WTC11 (cell line): ENCODE data around the gene ATL1. TPM values are rescaled to one million over a fixed set of nuclear protein-coding genes. Genes with fewer than 3 reads are reported as not detected.

Experiments used
- ATF1 ChIP-seq: sonication (generic); formaldehyde crosslinking; IDR thresholded peaks from 2 replicates; pipeline ENCODE4 v1.8.1; 2023; ENCODE audit warnings: mild to moderate bottlenecking, moderate library complexity, missing genetic modification reagents
- E2F4 ChIP-seq: sonication (generic); formaldehyde crosslinking; IDR thresholded peaks from 2 replicates; pipeline ENCODE4 v1.8.1; 2022; ENCODE audit warnings: low read depth, mild to moderate bottlenecking, moderate library complexity, missing genetic modification reagents, borderline replicate concordance
- EMX1 ChIP-seq: fragments of 250-450 bp; sonication (Bioruptor Pico); IDR thresholded peaks from 2 replicates; pipeline ENCODE4 v1.8.0; 2021; ENCODE audit warnings: mild to moderate bottlenecking
- FOXP1 ChIP-seq: sonication (generic); formaldehyde crosslinking; IDR thresholded peaks from 2 replicates; pipeline ENCODE4 v1.8.0; 2022; ENCODE audit warnings: missing genetic modification reagents, mild to moderate bottlenecking, moderate library complexity, borderline replicate concordance
- FOXP4 ChIP-seq: sonication (generic); formaldehyde crosslinking; IDR thresholded peaks from 2 replicates; pipeline ENCODE4 v1.8.0; 2022; ENCODE audit warnings: mild to moderate bottlenecking, missing genetic modification reagents
- HMGA2 ChIP-seq: fragments of 250-450 bp; sonication (Bioruptor Pico); IDR thresholded peaks from 2 replicates; pipeline ENCODE4 v1.4.0; 2021; ENCODE audit warnings: mild to moderate bottlenecking, moderate library complexity
- HMGXB4 ChIP-seq: sonication (generic); formaldehyde crosslinking; IDR thresholded peaks from 2 replicates; pipeline ENCODE4 v1.8.1; 2023; ENCODE audit warnings: mild to moderate bottlenecking, moderate library complexity, missing genetic modification reagents
- IRF2 ChIP-seq: sonication (generic); formaldehyde crosslinking; IDR thresholded peaks from 2 replicates; pipeline ENCODE4 v1.8.0; 2022; ENCODE audit warnings: low read depth, missing genetic modification reagents, borderline replicate concordance
- MAX ChIP-seq: sonication (generic); formaldehyde crosslinking; IDR thresholded peaks from 2 replicates; pipeline ENCODE4 v1.8.0; 2022; ENCODE audit warnings: mild to moderate bottlenecking, missing genetic modification reagents
- MLX ChIP-seq: sonication (generic); formaldehyde crosslinking; IDR thresholded peaks from 2 replicates; pipeline ENCODE4 v1.8.1; 2023; ENCODE audit warnings: mild to moderate bottlenecking, missing genetic modification reagents, moderate library complexity
- MXD4 ChIP-seq: fragments of 250-450 bp; sonication (Bioruptor Pico); IDR thresholded peaks from 2 replicates; pipeline ENCODE4 v1.8.0; 2021; ENCODE audit warnings: mild to moderate bottlenecking, moderate library complexity, borderline replicate concordance
- NFATC4 ChIP-seq: fragments of 250-450 bp; sonication (Bioruptor Pico); IDR thresholded peaks from 2 replicates; pipeline ENCODE4 v1.9.0; 2021; ENCODE audit warnings: mild to moderate bottlenecking
- NFE2L1 ChIP-seq: sonication (generic); formaldehyde crosslinking; IDR thresholded peaks from 2 replicates; pipeline ENCODE4 v1.8.1; 2023; ENCODE audit warnings: missing genetic modification reagents
- NFYB ChIP-seq: sonication (generic); formaldehyde crosslinking; conservative IDR thresholded peaks from 2 replicates; pipeline ENCODE4 v1.8.0; 2022; ENCODE audit warnings: low read depth, missing genetic modification reagents
- NR1H2 ChIP-seq: sonication (generic); formaldehyde crosslinking; IDR thresholded peaks from 2 replicates; pipeline ENCODE4 v1.9.0; 2021; ENCODE audit warnings: mild to moderate bottlenecking, moderate library complexity, missing genetic modification reagents
- NR2C2 ChIP-seq: sonication (generic); formaldehyde crosslinking; IDR thresholded peaks from 2 replicates; pipeline ENCODE4 v1.8.0; 2022; ENCODE audit warnings: mild to moderate bottlenecking, missing genetic modification reagents
- NR3C1 ChIP-seq: sonication (generic); formaldehyde crosslinking; conservative IDR thresholded peaks from 2 replicates; pipeline ENCODE4 v1.8.1; 2023; ENCODE audit warnings: low read depth, mild to moderate bottlenecking, missing genetic modification reagents
- PRDM15 ChIP-seq: sonication (generic); formaldehyde crosslinking; IDR thresholded peaks from 2 replicates; pipeline ENCODE4 v1.8.0; 2022; ENCODE audit warnings: missing genetic modification reagents
- PREB ChIP-seq: sonication (generic); formaldehyde crosslinking; IDR thresholded peaks from 2 replicates; pipeline ENCODE4 v1.8.1; 2022; ENCODE audit warnings: mild to moderate bottlenecking, missing genetic modification reagents, moderate library complexity, borderline replicate concordance
- TEAD4 ChIP-seq: sonication (generic); formaldehyde crosslinking; IDR thresholded peaks from 2 replicates; pipeline ENCODE4 v1.8.0; 2022; ENCODE audit warnings: mild to moderate bottlenecking, missing genetic modification reagents
- USF1 ChIP-seq: sonication (generic); formaldehyde crosslinking; IDR thresholded peaks from 2 replicates; pipeline ENCODE4 v1.8.0; 2022; ENCODE audit warnings: mild to moderate bottlenecking, missing genetic modification reagents
- USF2 ChIP-seq: sonication (generic); formaldehyde crosslinking; IDR thresholded peaks from 2 replicates; pipeline ENCODE4 v1.8.1; 2023; ENCODE audit warnings: mild to moderate bottlenecking, missing genetic modification reagents, moderate library complexity
- ZNF138 ChIP-seq: sonication (generic); formaldehyde crosslinking; conservative IDR thresholded peaks from 2 replicates; pipeline ENCODE4 v1.8.1; 2022; ENCODE audit warnings: mild to moderate bottlenecking, moderate library complexity, missing genetic modification reagents
- ZNF671 ChIP-seq: fragments of 250-450 bp; sonication (Bioruptor Pico); IDR thresholded peaks from 2 replicates; pipeline ENCODE4 v1.8.0; 2021; ENCODE audit warnings: mild to moderate bottlenecking
- total RNA-seq: library from RNA; stranded (reverse); gene quantifications from 3 replicates; pipeline ENCODE4 v1.2.3, GENCODE V29; 2021

The ATL1 gene
- total RNA-seq, 1 experiment from 2014 or later: 3.7 TPM

- peak; percentile 24; the same call in 1 of the 2 replicates for TF ChIP-seq USF2 (CRISPR knock-in tag)
- TF ChIP-seq NR3C1 (CRISPR knock-in tag): 0 out of 2 replicates have a peak, but pooled peaks have one; percentile 72
- peak; percentile 79 for TF ChIP-seq FOXP1 (CRISPR knock-in tag)
- no peak for TF ChIP-seq MXD4 (CRISPR knock-in tag)
- TF ChIP-seq NR1H2 (CRISPR knock-in tag): no peak
- TF ChIP-seq ZNF671: peak; percentile 82
- TF ChIP-seq NFYB (CRISPR knock-in tag): no peak
- TF ChIP-seq PRDM15 (CRISPR knock-in tag): no peak
- TF ChIP-seq TEAD4: 0 out of 2 replicates have a peak, but pooled peaks have one; percentile 42
- TF ChIP-seq USF1 (CRISPR knock-in tag): no peak
- TF ChIP-seq ATF1 (CRISPR knock-in tag): no peak
- peak; percentile 62; the same call in 1 of the 2 replicates for TF ChIP-seq NFE2L1 (CRISPR knock-in tag)
- TF ChIP-seq ZNF138 (CRISPR knock-in tag): peak; percentile 67; the same call in 1 of the 2 replicates
- TF ChIP-seq MAX (CRISPR knock-in tag): peak; percentile 48; the same call in 1 of the 2 replicates
- TF ChIP-seq NFATC4: peak; percentile 81; the same call in 1 of the 2 replicates
- TF ChIP-seq MLX (CRISPR knock-in tag): no peak
- TF ChIP-seq EMX1 (CRISPR knock-in tag): no peak
- peak; percentile 86 for TF ChIP-seq FOXP4 (CRISPR knock-in tag)
- TF ChIP-seq IRF2: no peak
- peak; percentile 78 for TF ChIP-seq E2F4 (CRISPR knock-in tag)
- TF ChIP-seq HMGXB4 (CRISPR knock-in tag): peak; percentile 77
- TF ChIP-seq NR2C2 (CRISPR knock-in tag): 0 out of 2 replicates have a peak, but pooled peaks have one; percentile 26
- TF ChIP-seq HMGA2 (CRISPR knock-in tag): no peak
- no peak; the same call in 1 of the 2 replicates for TF ChIP-seq PREB
Measured at GRCh38 chr14:50667996-50668825, 108.3 kb downstream of the ATL1 start, which contains the start of gene SAV1 (continued).
